ENCODE data around the gene ZFYVE21. TPM values are rescaled to one million over a fixed set of nuclear protein-coding genes. Genes with fewer than 3 reads are reported as not detected.

Gene ZFYVE21
- total RNA-seq, 4 donors from 2014 or later = 121 to 180 (median 156) TPM

- TF ChIP-seq POLR2AphosphoS5 (IDR thresholded peaks at IDR 0.05) = no peak
- no peak for TF ChIP-seq CTCF (IDR thresholded peaks at IDR 0.05)
- TF ChIP-seq POLR2A (IDR thresholded peaks at IDR 0.05; ENCODE audit: low read depth) = no peak
- no peak for TF ChIP-seq EP300 (IDR thresholded peaks at IDR 0.05)
- H3K9me3 ChIP-seq = no peaks in the 10 kb centered on the region
- H3K27me3 ChIP-seq = no peaks in the 10 kb centered on the region
- 84% methylated on average over 9 of the region's 9 CpGs for WGBS
- intact Hi-C loops (cut with DNase I) = no loop called here
- no peak for DNase-seq (ENCODE audit: extremely low spot score)
- peaks cover 53 to 75% (median 65%) of the 10 kb centered on the region in 4 donors for H3K4me1 ChIP-seq
- H3K4me3 ChIP-seq = no peak overlapping the region
- H3K27ac ChIP-seq (replicated peaks in 1 of 4) = peak overlapping the region in 2 of 4 donors; percentile 23 to 72
- peaks cover 0 to 20% (median 17%) of the 10 kb centered on the region in 4 donors for H3K36me3 ChIP-seq
Measured at GRCh38 chr14:103710771-103711377, 4.7 kb upstream of the ZFYVE21 start.

- intact Hi-C loops (cut with DNase I) = no loop called here
Measured at GRCh38 chr14:103711516-103712431, 3.8 kb upstream of the ZFYVE21 start.

GRCh38 chr14:103712633-103713247 is 2.9 kb upstream of the ZFYVE21 start:
- Histone ChIP-seq H3K4me3 (no peak overlapping the region), H3K9me3 (no peaks in the 10 kb centered on the region)
- WGBS = 83% methylated on average over 10 of the region's 24 CpGs

More at GRCh38 chr14:103711516-103712431, 3.8 kb upstream of the ZFYVE21 start:
- H3K27me3 ChIP-seq = no peaks in the 10 kb centered on the region
- H3K27ac ChIP-seq (replicated peaks in 1 of 4) = peak overlapping the region; percentile 23 to 72 (median 52)
- H3K36me3 ChIP-seq = peaks cover 0 to 12% (median 10%) of the 10 kb centered on the region in 4 donors
- no peak overlapping the region for H3K4me3 ChIP-seq
- DNase-seq (ENCODE audit: extremely low spot score) = no peak
- peak in 1 of 2 donors; percentile 20 for TF ChIP-seq POLR2AphosphoS5 (IDR thresholded peaks at IDR 0.05)
- TF ChIP-seq CTCF (IDR thresholded peaks at IDR 0.05) = no peak
- no peaks in the 10 kb centered on the region for H3K9me3 ChIP-seq
- 76% methylated on average over 13 of the region's 27 CpGs for WGBS
- H3K4me1 ChIP-seq = peaks cover 51 to 74% (median 64%) of the 10 kb centered on the region in 4 donors

GRCh38 chr14:103713304-103714062 is 2.1 kb upstream of the ZFYVE21 start:
- Histone ChIP-seq H3K27ac (replicated peaks in 1 of 4) (no peak overlapping the region), H3K27me3 (no peaks in the 10 kb centered on the region), H3K4me3 (no peak overlapping the region), H3K4me1 (peaks cover 64 to 79% (median 74%) of the 10 kb centered on the region in 4 donors), H3K9me3 (no peaks in the 10 kb centered on the region), H3K36me3 (peaks cover 0 to 8% (median 0%) of the 10 kb centered on the region in 4 donors)
- DNase-seq (ENCODE audit: extremely low spot score) = no peak
- TF ChIP-seq EP300 (IDR thresholded peaks at IDR 0.05) = no peak
- TF ChIP-seq POLR2A (IDR thresholded peaks at IDR 0.05; ENCODE audit: low read depth) = no peak
- no peak for TF ChIP-seq POLR2AphosphoS5 (IDR thresholded peaks at IDR 0.05)
- no peak for TF ChIP-seq CTCF (IDR thresholded peaks at IDR 0.05)
- intact Hi-C loops (cut with DNase I) = no loop called here
- 83% methylated on average over 13 of the region's 18 CpGs for WGBS

More at GRCh38 chr14:103712633-103713247, 2.9 kb upstream of the ZFYVE21 start:
- Histone ChIP-seq H3K27ac (replicated peaks in 1 of 4) (peak overlapping the region; percentile 23 to 72 (median 52)), H3K36me3 (peaks cover 0 to 8% (median 1%) of the 10 kb centered on the region in 4 donors), H3K4me1 (peaks cover 60 to 79% (median 72%) of the 10 kb centered on the region in 4 donors), H3K27me3 (no peaks in the 10 kb centered on the region)
- intact Hi-C loops (cut with DNase I) = no loop called here
- no peak for DNase-seq (ENCODE audit: extremely low spot score)
- no peak for TF ChIP-seq POLR2AphosphoS5 (IDR thresholded peaks at IDR 0.05)
- TF ChIP-seq POLR2A (IDR thresholded peaks at IDR 0.05; ENCODE audit: low read depth) = no peak
